Caki2 (cell line): Measurements from ENCODE around the gene NPIPB2. TPM values are rescaled to one million over a fixed set of nuclear protein-coding genes. Genes with fewer than 3 reads are reported as not detected.
"Not testable (repeated sequence)": the region's sequence is repeated elsewhere in the genome, so short reads cannot be mapped to it uniquely, and the experiment has no call there.

ENCODE experiments used
- DNase-seq: peaks from one replicate; pipeline ENCODE4 v3.0.0-alpha.2; 2015; ENCODE audit warnings: low read depth
- in situ Hi-C: cut with HindIII; loops from 2 replicates; pipeline ENCODE4 v1.10.0; 2016; ENCODE audit warnings: low sequenced_read_pairs, low pct_unique_long_range_greater_than_20kb, mixed read lengths
- total RNA-seq: library from RNA; depleted of rRNA; stranded (reverse); fragments of >200 nt; shearing (Covaris generic); gene quantifications from 2 replicates; pipeline ENCODE4 v1.2.3, GENCODE V29; 2014; ENCODE audit warnings: low replicate concordance; rRNA removed

The NPIPB2 gene
- 9.5 and 17.1 TPM in 2 replicates for total RNA-seq

DNA sequence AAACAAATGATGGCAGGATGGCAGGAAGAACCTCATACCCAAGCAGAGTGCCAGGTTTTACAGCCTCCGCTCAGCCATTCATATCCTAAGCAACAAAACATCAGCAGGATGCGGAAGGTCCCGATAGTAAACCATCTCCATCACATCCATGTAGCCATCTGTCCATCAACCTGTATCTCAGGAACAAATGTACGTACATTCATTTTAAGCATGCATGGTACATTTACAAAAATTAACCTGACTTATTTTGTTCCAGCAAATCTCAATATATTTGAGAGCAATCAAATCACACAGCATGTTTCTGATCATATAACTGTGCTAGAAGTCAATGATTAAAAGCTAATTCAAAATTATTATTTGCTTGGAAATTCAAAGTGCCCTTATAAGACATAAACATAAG, at the start of gene NPIPB2:
Gene NPIPB2, minus strand, starts transcription at position 101 of the 400 bp plus-strand sequence. Its CDS starts 0 bp downstream, at position 101.
- in situ Hi-C loops, DNase-seq: not testable (repeated sequence)

DNA sequence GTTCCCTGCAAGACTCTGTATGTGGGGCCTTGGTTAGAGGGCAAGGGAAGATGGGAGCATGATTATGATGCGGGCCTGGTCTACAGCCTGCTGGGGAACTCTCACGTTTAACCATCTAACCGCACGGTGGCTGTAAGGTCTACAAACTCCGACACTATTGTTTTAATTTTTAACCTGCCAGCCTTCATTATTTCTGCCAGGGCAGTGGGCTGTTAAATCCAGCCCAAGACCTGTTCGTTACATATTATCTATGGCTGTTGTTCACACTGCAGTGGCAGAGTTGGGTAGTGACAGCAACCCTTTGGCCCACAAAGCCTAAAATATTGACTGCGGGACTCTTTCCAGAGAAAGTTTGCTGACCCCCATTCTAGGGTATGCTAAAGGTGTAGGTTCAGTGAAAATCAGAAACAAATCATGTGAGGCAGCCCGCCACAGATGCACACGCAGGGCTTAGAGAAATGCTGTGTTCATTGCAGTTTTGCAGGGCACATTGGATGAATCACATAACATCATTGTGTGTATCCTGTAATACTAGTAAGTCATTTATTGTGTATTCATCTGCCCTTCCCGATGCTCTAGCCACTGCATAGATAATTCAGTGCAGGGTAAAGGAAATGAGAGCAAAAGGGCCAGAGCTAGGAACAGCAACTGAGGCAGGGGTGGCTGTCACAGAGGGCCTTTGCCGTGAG, 49.0 kb upstream of the NPIPB2 start:
- DNase-seq: peak; percentile 97
- in situ Hi-C loops: no loop called here

DNA sequence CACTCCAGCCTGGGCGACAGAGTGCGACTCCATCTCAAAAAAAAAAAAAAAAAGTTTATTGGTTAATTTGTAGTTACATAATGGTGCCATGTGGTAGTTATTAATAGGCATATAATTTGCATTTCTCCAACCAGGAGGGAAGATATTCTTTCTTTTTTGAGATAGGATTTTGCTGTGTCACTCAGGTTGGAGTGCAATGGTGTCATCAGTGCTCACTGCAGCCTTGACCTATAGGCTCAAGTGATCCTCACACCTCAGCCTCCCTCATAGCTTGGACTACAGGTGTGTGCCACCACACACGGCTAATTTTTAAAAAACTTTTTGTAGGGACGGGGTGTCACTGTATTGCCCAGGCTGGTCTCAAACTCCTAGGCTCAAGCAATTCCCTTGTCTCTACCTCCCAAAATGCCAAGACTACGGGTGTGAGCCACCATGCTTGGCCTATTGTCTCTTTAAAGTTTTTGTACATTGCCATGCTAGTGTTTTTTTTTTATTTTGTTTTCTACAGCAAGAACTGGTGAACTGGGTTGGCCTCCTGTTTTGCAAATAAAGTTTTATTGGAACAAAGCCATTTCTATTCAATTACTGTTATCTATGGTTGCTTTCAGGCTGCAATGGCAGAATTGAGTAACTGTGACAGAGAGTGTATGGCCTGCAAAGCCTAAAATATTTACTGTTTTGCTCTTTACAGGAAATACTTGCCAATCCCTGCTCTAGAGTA, 46.6 kb upstream of the NPIPB2 start:
- no peak for DNase-seq
- in situ Hi-C loops: no loop called here

DNA sequence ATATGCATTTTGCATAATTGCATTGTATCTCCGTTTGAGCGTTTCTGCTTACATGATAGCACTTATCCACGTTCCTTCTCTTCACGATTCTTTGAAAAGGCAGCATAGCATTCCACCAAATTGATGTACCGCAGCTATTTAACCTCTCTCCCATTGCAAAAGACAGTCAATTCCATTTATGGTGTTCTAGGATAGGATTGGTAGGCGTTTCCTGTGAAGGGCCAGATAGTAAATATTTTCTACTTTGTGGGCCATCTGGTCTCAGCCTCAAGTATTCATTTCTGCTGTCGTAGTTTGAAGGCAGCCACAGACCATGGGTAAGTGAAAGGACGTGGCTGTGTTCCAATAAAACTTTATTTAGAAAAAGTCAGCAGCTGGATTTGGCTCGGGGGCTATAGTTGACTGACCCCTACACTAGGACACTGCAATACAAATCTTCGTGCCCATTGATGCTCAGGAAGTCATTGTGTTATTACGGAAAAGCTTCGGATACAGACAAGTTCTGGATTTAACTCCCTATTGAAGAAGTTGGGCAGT, 44.7 kb upstream of the NPIPB2 start:
- no peak for DNase-seq
- in situ Hi-C loops: no loop called here

DNA sequence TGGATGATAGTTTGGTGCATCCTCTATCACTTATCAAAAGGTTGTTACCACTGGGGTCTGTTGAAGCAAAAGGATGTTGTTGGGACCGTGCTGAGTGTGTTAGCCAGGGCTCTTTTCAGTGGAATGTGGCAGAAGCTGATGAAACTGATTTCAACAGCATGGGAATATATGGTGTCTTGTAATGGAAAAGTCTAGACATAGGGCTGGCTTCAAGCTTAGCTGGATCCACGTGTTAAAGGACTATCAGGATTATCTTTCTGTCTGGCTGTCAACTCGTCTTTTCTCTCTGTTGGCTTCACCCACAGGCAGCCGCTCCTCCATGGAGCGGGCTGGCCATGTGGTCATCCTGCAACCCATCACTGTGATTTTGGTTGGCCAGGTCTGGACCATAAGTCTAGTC, 43.4 kb upstream of the NPIPB2 start:
- no peak for DNase-seq
- in situ Hi-C loops: no loop called here

DNA sequence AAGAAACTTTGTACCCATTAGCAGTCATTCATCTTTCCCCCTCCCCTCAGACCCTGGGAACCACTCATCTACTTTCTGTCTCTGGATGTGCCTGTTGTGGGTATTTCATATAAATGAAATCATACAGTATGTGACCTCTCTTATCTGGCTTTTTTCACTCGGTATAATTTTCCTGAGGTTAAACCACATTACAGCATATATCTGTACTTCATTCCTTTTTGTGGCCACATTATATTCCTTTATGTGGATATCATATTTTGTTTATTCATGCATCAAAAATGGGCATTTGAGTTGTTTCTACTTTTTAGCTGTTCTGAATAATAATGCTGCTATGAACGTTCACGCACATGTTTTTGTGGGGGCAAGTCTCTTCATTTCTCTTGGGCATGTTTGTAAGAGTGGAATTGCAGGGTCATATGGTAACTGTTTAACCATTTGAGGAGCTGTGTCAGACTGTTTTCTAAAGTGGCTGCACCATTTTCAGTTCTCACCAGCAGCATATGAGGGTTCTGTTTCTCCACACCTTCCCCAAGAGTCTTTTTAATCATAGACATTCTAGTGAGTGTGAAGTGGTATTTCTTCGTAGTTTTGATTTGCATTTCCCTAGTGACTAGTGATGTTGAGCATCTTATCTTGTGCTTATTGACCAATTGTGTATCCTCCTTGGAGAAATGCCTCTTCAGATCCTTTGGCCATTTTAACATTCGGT, 38.4 kb upstream of the NPIPB2 start:
- in situ Hi-C loops: no loop called here

DNA sequence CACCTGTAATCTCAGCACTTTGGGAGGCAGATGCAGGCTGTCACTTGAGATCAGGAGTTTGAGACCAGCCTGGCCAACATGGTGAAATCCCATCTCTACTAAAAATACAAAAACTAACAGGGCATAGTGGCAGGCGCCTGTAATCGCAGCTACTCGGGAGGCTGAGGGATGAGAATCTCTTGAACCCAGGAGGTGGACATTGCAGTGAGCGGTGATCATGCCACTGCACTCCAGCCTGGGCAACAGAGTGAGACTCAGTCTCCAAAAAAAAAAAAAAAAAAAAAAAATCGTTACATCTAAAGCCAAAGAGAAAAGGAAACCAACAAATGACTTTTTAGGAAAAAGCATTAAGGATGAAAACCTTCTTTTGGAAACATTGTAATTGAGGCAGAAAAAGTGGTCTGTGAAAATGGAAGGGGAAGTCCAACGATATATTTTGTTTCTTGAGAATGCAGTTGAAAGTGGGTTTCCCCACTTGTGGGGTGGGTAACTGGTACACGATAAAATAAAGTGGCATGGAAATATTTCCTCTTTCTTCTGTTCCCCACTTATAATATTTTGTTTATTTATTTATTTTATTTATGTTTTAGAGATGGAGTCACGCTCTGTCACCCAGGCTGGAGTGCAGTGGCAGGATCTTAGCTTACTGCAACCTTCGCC, 37.3 kb upstream of the NPIPB2 start:
- in situ Hi-C loops: no loop called here
- DNase-seq: no peak

More for the DNA sequence above, 38.4 kb upstream of the NPIPB2 start:
- DNase-seq: no peak

DNA sequence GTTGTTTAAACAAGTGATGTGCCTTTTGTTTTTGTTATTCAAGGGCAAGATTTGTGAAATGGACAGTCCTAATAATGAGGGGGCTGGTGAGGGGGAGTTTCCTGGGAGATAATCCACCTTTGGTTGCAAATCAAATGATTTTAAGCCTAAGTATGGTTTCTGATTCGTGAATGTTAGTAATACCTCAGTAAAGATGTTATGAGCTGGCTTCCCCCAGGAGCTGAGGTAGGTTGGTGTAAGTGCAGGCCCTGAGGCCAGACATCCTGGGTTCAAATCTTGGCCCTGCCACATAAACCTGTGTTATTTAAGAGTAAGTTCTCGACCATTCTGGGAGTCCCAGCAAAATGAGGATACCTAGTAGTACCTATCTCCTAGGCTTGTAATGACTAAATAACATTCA, 36.2 kb upstream of the NPIPB2 start:
- peak; percentile 41 for DNase-seq
- in situ Hi-C loops: no loop called here

DNA sequence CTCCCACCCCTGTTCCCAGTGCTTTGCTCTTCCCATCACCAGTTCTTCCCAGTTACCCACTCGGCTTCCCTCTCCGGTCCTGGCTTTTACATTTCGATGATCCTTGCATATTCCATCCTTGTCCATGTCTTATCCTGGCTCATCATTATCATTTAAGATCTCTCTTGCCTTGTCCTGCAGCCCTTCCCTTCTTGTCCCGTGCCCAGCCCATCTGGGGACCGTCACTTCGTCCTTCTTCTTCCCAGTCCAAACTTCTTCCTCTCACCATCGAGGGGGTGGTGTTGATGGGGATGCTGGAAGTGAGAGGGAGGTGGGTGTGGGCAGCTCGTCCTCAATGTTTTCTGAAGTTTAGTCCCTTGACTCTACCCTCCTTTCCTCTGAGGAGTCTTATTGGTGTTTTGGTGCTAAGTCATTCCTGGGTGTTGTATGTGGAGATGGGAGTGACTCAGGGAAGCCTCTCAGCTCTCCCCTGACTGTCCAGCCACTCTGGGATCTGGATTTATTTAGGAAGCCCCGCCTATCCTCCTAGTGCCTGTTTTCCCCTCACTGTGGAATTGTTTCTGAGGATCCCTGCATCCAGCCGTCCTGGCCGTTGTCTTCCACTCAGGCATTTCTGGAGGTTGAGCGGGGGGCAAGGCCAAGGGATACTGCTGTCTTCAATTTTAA, 35.7 kb upstream of the NPIPB2 start:
- DNase-seq: peak; percentile 80
- in situ Hi-C loops: no loop called here

DNA sequence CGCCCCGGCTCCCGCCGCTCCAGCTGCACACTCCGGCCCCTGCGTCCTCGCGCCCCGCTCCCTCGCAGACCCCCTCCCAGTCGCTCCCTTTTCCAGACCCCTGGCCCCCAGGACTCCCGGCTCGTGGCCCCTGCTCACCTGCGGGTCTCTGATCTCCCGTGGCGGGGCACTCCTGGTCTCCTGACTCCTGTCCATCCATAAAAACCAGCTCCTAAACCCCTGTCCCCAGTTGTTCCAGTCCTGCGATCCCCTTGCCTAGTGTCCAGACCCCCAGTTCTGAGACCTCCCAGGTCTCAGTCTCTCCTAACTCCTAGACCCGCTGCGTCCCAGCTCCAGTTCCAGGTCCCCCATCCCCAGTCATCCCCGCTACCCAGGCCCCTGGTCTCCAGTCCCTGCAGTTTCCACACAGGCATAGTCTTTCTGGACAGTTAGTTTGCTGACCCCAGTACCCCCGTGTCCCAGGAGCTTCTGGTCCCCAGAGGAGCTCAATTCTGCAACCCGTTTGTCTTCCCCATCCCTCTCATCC, 35.1 kb upstream of the NPIPB2 start:
- in situ Hi-C loops: no loop called here
- DNase-seq: no peak

DNA sequence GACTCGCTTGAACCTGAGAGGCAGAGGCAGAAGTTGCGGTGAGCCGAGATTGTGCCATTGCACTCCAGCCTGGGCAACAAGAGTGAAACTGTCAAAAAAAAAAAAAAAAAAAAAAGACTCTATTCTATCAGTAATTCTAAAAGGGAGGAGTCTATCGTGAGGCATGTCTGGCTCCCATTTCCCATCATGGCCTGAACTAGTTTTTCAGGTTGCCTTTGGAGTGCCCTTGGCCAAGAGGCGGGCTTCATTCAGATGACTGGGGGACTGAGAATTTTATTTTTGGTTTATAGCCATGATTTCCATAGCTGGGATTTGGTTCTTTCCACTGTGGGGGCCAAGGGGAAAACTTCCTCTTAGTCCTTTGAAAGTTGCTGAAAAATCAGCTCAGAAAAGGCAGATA, 31.2 kb upstream of the NPIPB2 start:
- in situ Hi-C loops: no loop called here
- DNase-seq: no peak

DNA sequence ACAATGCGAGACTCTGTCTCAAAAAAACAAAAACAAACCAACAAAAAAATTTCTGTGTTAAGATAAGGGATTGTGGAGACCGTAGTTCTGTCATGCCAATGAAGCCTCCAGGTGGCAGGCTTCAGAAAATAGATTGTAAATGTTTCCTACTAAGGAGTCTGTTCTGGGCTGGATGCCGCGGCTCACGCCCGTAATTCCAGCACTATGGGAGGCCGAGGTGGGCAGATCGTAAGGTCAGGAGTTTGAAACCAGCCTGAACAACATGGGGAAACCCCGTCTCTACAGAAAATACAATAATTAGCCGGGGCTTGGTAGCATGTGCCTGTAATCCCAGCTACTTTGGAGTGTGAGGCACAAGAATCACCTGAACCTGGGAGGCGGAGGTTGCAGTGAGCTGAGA, 30.3 kb upstream of the NPIPB2 start:
- DNase-seq: peak; percentile 32
- in situ Hi-C loops: no loop called here

DNA sequence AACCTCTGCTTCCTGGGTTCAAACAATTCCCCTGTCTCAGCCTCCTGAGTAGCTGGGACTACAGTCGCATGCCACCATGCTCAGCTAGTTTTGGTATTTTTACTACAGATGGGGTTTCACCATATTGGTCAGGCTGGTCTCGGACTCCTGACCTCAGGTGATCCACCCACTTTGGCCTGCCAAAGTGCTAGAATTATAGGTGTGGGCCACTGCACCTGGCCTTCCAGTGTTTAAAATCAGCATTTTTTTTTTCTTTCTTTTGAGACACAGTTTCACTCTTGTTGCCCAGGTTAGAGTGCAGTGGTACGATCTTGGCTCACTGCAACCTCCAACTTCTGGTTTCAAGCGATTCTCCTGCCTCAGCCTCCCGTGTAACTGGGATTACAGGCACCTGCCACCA, 28.4 kb upstream of the NPIPB2 start:
- DNase-seq, in situ Hi-C loops: not testable (repeated sequence)

DNA sequence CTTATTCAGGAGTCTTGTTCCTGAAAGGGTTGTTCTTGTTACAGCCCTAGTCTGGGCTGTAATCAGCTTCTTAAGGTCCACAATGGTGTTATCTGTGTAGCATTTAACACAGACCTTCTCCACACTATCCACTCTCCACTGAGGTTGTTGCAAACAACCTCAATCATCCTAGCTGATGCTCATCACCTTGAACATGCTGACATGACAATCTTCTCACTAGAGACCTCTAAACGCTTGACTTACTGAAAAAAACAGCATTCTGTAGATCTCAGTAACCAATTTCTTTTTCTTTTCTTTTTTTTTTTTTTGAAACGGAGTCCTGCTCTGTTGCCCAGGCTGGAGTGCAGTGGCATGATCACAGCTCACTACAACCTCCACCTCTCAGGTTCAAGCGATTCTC, 26.7 kb upstream of the NPIPB2 start:
- no peak for DNase-seq
- in situ Hi-C loops: no loop called here

DNA sequence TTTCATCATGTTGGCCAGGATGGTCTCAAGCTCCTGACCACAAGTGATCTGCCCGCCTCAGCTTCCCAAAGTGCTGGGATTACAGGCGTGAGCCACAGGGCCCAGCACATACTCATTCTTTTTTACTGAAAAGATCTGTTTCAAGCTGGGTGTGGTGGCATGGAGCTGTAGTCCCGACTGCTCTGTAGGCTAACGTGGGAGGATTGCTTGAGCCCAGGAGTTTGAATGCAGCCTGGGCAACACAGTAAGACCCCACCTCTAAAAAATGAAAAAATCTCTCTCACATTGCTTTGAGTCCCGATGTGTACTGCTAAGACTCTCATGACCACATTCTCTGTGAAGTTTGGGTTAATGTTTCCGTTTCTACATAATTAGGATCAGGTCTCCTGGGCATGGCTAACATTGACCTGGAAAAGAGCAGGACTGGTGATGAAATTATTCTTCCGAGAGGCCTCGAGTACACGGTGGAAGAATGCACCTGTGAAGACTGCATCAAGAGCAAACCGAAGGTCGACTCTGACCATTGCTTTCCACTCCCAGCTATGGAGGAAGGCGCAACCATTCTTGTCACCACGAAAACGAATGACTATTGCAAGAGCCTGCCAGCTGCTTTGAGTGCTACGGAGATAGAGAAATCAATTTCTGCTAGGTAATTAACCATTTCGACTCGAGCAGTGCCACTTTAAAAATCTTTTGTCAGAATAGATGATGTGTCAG, 25.5 kb upstream of the NPIPB2 start:
- in situ Hi-C loops: no loop called here

DNA sequence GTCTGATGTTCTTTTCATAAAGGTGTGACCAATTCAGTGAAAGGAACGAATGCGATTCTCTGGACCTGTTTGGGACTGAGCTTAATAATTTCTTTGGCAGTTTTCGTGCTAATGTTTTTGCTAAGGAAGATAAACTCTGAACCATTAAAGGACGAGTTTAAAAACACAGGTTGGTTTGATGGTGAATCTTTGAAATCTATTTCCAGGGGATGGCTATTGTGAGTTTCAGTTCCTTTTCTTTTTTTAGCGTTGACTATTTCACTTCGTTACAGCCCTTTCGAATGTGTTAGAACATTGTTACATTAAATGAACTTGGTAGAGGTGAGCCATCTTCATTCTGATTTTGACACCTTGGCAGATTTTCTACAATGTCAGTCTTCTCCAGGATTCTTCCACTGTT, 24.3 kb upstream of the NPIPB2 start:
- in situ Hi-C loops: no loop called here
- DNase-seq: no peak

More for the DNA sequence above, 25.5 kb upstream of the NPIPB2 start:
- DNase-seq: no peak
